ENCODE measurements around the gene TSPAN9. TPM values are rescaled to one million over a fixed set of nuclear protein-coding genes. Genes with fewer than 3 reads are reported as not detected.
"Not testable (repeated sequence)": the region's sequence is repeated elsewhere in the genome, so short reads cannot be mapped to it uniquely, and the experiment has no call there.

TSPAN9 gene
- total RNA-seq, 2 experiments from 2014 or later: 0.15 TPM; not detected in 1

DNA sequence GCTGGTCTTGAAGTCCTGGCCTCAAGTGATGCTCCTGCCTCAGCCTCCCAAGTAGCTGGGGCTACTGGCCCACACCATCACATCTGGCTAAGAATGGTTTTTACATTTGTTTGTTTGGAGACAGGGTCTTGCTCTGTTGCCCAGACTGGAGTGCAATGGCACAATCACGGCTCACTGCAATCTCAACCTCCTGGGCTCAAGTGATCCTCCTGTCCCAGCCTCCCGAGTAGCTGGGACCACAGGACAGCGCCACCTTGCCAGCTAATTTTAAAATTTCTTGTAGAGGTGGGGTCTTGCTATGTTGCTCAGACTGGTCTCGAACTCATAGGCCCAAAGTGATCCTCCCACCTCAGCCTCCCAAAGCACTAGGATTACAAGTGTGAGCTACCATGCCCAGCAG lies 28.6 kb upstream of the TSPAN9 start:
- Mint-ChIP-seq H3K4me3 (no peak overlapping the region), H3K9me3 (no peaks in the 10 kb centered on the region), H3K4me1 (no peaks in the 10 kb centered on the region), H3K27ac (no peak overlapping the region), H3K27me3 (peaks cover 9% of the 10 kb centered on the region), H3K36me3 (ENCODE audit: low read depth) (no peaks in the 10 kb centered on the region)
- ChIA-PET CTCF (no interaction called here), POLR2A (no interaction called here)
- no peak for DNase-seq

DNA sequence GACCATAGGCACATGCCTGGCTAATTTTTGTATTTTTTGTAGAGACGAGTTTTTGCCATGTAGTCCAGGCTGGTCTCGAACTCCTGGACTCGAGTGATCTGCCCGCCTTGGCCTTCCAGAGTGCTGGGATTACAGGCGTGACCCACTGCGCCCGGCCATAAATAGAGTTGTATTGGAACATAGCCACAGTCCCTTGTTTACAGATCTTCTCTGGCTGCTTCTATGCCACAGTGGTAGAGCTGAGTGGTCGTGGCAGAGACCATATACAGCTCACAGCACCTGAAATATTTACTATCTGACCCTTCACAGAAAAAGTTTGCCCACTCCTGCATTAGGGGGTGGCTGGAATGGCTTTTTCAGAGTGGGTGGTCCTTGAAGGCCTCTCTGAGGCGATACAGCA lies 28.0 kb upstream of the TSPAN9 start:
- H3K36me3 Mint-ChIP-seq (ENCODE audit: low read depth): no peaks in the 10 kb centered on the region
- no peaks in the 10 kb centered on the region for H3K9me3 Mint-ChIP-seq
- ChIA-PET POLR2A (no interaction called here), CTCF (no interaction called here)
- H3K4me3 Mint-ChIP-seq: no peak overlapping the region
- no peak overlapping the region for H3K27ac Mint-ChIP-seq
- no peak for DNase-seq
- H3K27me3 Mint-ChIP-seq: peaks cover 9% of the 10 kb centered on the region
- H3K4me1 Mint-ChIP-seq: no peaks in the 10 kb centered on the region

DNA sequence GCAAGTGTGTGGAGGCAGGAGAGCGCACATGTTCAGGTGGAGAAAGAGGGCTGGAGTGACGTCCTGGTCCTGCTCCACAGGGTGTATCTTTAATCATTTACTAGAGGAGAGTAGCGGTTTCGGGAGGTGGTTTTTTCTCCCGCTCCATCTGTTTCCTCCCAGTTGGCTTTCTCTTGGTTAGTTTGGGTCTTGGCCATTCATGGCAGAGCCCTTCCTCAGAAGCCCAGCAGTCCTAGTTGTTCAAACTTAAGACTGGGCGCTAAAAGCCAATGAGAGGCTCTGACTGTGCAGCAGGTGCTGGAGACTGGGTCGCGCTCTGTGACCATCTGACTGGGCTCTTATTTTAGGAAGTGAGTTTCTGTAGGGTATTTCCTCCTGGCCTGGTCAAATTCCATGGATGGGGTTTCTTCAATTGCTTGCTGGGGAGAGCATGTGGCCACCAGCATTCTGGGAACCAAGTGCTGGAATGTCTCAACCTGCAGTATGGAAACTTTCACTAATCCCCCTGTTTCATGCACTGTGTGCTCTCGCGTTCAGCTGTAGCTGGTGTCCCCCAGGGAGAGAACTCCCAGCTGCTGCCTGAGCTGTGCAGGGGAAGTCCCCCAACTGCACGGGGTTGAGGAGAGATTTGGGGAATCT lies 27.4 kb upstream of the TSPAN9 start:
- Mint-ChIP-seq H3K9me3 (no peaks in the 10 kb centered on the region), H3K4me3 (no peak overlapping the region), H3K4me1 (no peaks in the 10 kb centered on the region), H3K27ac (no peak overlapping the region), H3K36me3 (ENCODE audit: low read depth) (no peaks in the 10 kb centered on the region), H3K27me3 (peaks cover 9% of the 10 kb centered on the region)
- no peak for DNase-seq
- ChIA-PET CTCF (no interaction called here), POLR2A (no interaction called here)

DNA sequence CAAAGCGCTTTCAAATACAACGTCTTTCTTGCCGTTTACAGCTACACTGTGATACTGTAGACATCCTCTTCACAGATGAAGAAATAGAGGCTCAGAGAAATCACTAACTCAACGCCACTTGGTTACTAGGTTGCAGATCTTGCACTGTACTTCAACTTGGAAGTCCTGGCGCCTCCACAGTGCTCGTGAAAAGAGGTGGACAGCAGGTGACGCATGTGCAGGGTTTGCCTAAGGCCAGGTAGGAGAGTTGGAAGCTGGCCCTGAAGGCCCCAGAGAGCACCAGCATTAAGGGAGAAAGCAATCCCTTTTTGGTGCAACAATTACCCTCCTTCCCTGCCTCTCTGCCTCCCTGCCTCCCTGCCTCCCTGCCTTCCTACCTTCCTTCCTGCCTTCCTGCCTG lies 22.8 kb upstream of the TSPAN9 start:
- Mint-ChIP-seq H3K27me3 (peaks cover 10% of the 10 kb centered on the region), H3K9me3 (no peaks in the 10 kb centered on the region), H3K4me1 (no peaks in the 10 kb centered on the region), H3K4me3 (no peak overlapping the region), H3K27ac (no peak overlapping the region), H3K36me3 (ENCODE audit: low read depth) (no peaks in the 10 kb centered on the region)
- DNase-seq: no peak
- ChIA-PET POLR2A (no interaction called here), CTCF (no interaction called here)

DNA sequence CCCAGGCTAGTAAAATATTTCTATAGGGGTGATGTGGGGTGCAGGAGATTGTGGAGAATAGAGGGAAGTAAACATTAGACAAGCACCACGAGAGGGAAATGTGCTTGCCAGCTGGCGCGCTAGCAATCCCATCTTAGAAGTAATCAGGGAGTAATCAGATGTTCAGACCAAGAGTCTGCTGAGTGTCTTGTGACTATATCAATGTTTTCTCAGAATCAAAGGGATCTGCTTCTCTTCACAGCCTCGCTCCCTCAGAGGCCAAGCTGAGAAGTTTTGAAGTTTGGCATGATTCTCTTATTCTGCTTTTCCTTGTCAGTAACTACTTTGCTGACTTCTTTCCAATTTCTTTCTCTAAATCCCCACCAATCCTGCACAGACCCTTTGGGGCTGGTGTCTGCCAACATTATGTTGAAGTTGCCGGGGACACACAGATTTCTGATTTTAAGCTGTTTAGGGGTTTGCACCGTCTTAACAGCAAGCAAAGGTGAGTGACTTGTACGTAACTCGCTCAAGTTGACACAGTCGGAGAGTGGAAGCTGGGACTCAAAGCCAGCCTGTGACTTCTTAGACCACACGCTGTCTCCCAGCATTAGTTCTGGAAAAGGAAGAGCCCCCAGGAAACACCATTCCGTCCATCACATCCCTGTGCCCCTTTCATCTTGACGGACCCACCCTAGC lies 22.0 kb upstream of the TSPAN9 start:
- Mint-ChIP-seq H3K27me3 (peaks cover 6% of the 10 kb centered on the region), H3K4me1 (no peaks in the 10 kb centered on the region)
- CTCF ChIA-PET: interaction anchor here (0.6 kb wide), 1 partner anchor 241 kb away, joined by 3 read pairs; no protein-coding TSS in a partner anchor

DNA sequence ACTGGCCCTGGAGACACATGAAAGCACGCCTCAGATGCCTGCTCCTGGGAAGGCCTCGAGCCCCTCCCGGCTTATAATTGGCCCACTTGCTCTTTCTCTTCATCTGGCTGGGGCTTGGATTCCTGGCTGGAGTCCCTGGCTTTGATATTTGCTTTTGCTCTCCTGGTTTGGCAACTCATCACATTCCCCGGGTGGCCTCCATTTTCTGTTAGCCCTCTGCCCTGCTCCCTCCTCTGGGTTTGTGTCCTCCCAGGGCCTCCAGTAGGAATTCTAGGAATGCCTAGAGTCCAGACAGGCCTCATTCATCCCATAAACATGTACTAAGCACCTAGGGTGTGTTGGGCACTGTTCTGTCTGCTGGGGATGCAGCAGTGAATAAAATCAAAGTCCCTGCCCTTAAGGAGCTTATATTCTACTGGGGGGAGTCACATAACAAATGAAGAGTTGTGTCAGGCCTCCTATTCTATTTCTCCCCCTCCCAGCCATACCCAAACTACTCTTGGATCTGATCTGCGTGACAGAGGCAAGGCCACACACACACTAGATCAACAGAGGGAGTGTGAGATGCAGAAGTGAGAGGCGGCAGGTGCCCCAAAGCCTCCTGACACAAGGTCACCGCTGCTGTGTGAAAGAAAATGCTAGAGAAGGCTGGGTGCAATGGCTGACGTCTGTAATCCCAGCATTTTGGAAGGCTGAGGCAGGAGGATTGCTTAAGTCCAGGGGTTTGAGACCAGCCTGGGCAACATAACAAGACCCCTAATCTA lies 21.3 kb upstream of the TSPAN9 start:
- Mint-ChIP-seq H3K36me3 (ENCODE audit: low read depth) (no peaks in the 10 kb centered on the region), H3K9me3 (no peaks in the 10 kb centered on the region), H3K27ac (no peak overlapping the region), H3K4me3 (no peak overlapping the region), H3K4me1 (no peaks in the 10 kb centered on the region), H3K27me3 (peaks cover 6% of the 10 kb centered on the region)
- no peak for DNase-seq
- ChIA-PET CTCF (interaction anchor here (0.6 kb wide), 2 partner anchors 241 to 1303 kb away, joined by 3 read pairs; no protein-coding TSS in a partner anchor), POLR2A (no interaction called here)

More for the DNA sequence above, 22.0 kb upstream of the TSPAN9 start:
- POLR2A ChIA-PET: no interaction called here
- no peak for DNase-seq
- H3K36me3 Mint-ChIP-seq (ENCODE audit: low read depth): no peaks in the 10 kb centered on the region
- H3K27ac Mint-ChIP-seq: no peak overlapping the region
- no peak overlapping the region for H3K4me3 Mint-ChIP-seq
- H3K9me3 Mint-ChIP-seq: no peaks in the 10 kb centered on the region

DNA sequence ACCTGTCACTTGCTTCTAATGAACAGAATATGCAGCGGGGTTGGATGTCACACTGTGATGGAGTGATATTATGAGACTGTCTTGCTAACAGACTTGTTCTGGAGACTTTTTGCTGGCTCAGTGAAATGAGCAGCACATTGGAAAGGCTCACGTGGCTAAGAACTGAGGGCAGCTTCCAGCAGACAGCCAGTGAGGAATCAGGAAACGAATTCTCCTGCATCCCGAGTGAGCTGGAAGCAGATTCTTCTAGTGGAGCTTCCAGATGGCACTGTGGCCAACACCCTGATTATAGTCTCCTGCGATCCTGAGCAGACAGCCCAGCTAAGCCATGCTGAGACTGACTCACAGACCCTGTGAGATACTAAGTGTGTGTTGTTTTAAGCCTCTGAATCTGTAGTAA lies 16.1 kb upstream of the TSPAN9 start:
- ChIA-PET POLR2A (no interaction called here), CTCF (interaction anchor here (0.6 kb wide), 1 partner anchor 90 kb away, joined by 3 read pairs; no protein-coding TSS in a partner anchor)
- Mint-ChIP-seq H3K9me3 (no peaks in the 10 kb centered on the region), H3K4me3 (no peak overlapping the region), H3K27ac (no peak overlapping the region), H3K36me3 (ENCODE audit: low read depth) (no peaks in the 10 kb centered on the region), H3K27me3 (peaks cover 22% of the 10 kb centered on the region), H3K4me1 (no peaks in the 10 kb centered on the region)
- no peak for DNase-seq

DNA sequence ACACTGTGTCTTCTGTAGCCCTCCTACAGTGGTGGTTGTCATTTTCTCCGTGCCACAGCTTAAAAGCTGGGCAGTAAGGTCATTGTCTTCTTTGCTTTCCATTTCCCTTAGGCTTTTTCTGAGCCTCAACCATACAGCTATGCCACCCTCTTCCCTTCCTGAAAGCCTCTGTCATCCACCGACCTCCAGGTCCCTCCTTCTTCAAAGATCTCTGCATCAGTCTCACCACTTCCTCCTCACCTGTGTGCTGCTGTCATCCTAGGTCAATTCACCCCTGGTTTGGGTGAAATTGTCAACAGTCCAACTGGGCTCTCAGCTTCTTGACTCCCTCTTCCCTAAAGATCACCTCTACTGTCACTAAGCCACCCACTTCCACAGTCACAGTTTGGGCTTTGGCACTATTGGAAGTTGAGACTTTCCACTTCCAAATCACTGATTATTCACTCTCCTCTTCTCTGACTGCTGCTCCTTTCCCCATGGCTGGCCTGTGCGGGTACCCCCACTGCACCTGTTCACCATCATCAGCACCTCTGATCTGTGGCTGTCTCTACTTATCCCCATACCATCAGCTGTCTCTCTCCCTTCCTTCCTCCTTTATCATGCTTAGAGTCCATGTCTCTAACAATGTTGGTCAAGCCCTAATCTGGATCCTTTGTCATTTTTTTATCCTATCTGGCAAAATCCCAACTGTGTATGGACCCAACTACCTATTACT lies 15.5 kb upstream of the TSPAN9 start:
- Mint-ChIP-seq H3K27ac (no peak overlapping the region), H3K4me3 (no peak overlapping the region), H3K9me3 (no peaks in the 10 kb centered on the region), H3K36me3 (ENCODE audit: low read depth) (no peaks in the 10 kb centered on the region), H3K27me3 (peaks cover 22% of the 10 kb centered on the region), H3K4me1 (no peaks in the 10 kb centered on the region)
- DNase-seq: no peak
- ChIA-PET POLR2A (interaction anchor here (0.6 kb wide), 1 partner anchor 148 kb away, joined by 4 read pairs; no protein-coding TSS in a partner anchor), CTCF (interaction anchor here (0.6 kb wide), 1 partner anchor 90 kb away, joined by 3 read pairs; no protein-coding TSS in a partner anchor)

DNA sequence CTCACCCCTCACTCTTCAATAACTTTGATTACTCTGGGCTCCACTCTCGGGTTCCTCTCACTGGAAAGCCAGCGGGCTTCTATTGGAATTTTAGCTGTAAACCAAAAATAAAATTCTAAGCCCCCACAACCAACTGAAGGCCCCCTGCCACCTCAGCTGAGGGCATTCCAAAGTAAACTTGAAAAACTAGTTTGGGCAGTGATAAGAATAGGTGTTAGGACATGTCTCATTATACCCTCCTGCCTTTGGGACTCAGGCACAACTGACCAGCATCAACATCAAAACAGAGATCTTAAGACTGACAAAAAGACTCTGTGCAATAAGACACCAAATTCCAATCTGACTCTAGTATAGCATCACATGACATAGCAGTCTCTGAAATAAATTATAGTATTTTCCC lies 11.9 kb upstream of the TSPAN9 start:
- Mint-ChIP-seq H3K4me1 (no peaks in the 10 kb centered on the region), H3K36me3 (ENCODE audit: low read depth) (no peaks in the 10 kb centered on the region), H3K4me3 (no peak overlapping the region), H3K27me3 (peaks cover 29% of the 10 kb centered on the region), H3K9me3 (no peaks in the 10 kb centered on the region), H3K27ac (no peak overlapping the region)
- ChIA-PET POLR2A (no interaction called here), CTCF (no interaction called here)
- DNase-seq: no peak

DNA sequence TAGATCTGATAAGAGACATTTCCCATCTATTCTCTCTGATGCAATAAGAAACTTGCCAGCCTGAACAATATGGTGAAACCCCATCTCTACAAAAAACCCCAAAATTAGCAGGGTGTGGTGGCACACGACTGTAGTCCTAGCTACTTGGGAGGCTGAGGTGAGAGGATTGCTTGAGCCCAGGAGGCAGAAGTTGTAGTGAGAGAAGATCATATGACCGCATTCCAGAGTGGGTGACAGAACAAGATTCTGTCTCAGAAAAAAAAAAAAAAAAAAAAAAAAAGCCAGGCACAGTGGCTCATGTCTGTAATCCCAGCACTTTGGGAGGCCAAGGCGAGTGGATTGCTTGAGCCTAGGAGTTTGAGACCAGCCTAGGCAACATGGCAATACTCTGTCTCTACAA lies 11.3 kb upstream of the TSPAN9 start:
- H3K4me3 Mint-ChIP-seq; H3K27ac Mint-ChIP-seq; POLR2A ChIA-PET; H3K4me1 Mint-ChIP-seq; DNase-seq; H3K36me3 Mint-ChIP-seq (ENCODE audit: low read depth); H3K9me3 Mint-ChIP-seq: not testable (repeated sequence)
- peaks cover 26% of the 10 kb centered on the region for H3K27me3 Mint-ChIP-seq
- CTCF ChIA-PET: interaction anchor here (0.6 kb wide), 1 partner anchor 72 kb away, joined by 3 read pairs; no protein-coding TSS in a partner anchor

DNA sequence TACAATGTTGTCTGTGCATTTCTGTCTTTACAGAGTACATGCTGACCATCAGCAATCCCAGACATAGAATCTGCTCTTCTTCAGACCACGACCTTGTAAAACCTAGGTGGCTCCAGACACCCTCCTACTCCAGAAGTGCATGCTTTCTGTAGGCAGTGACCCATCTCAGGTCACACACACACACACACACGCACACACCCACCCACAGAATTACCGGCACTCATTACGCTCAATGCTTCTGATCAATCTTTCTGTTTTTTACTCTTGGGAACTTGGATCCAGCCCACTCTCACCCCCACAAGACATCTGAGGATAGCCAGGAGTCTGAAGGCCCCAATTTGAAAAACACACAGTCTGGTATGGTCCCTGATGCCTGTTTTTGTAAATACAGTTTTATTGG lies 7.5 kb upstream of the TSPAN9 start:
- H3K27me3 Mint-ChIP-seq: peaks cover 11% of the 10 kb centered on the region
- H3K36me3 Mint-ChIP-seq (ENCODE audit: low read depth): no peaks in the 10 kb centered on the region
- H3K27ac Mint-ChIP-seq: no peak overlapping the region
- DNase-seq: no peak
- no peaks in the 10 kb centered on the region for H3K4me1 Mint-ChIP-seq
- POLR2A ChIA-PET: no interaction called here
- CTCF ChIA-PET: interaction anchor here (1.7 kb wide), 1 partner anchor 206 kb away, joined by 5 read pairs; no protein-coding TSS in a partner anchor
- no peak overlapping the region for H3K4me3 Mint-ChIP-seq
- no peaks in the 10 kb centered on the region for H3K9me3 Mint-ChIP-seq

DNA sequence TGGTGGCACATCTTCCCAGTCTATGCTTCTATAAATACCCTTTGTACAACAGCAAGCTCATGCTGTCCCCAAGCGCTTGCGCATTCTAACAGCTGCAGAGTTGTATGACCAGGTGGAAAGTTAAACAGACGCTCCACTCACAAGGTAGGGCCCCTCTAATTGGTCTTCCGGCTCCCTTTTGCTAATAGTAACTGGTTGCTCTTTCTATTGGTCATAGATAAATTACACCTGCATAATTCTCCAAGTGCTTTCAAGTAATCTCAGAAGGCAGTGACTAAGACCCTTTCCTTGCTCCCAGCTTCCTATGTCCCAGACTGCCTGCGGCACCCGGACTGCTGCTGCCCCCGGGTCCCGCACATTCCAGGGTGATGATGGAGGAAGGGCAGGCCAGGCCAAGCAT lies 6.1 kb upstream of the TSPAN9 start:
- no peak for DNase-seq
- no peaks in the 10 kb centered on the region for H3K36me3 Mint-ChIP-seq (ENCODE audit: low read depth)
- POLR2A ChIA-PET: no interaction called here

DNA sequence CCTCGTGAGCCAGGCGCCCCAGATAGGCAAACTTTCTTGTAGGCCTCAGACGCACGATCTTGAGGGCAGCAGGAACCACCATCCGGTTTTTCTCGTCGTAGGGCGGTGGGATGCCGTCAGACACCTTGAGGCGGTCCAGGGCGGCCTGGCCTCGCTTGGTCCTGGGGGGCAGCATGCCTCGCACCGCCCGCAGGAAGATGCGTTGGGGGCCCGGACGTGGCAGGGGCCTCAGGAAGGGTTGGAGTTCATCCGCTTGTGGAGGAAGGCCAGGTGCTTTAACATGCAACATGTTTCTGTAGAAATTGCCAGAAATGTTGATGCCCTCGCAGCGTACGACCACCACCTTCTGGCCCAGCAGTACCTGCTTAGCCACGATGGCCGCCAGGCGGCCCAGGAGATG lies 5.5 kb upstream of the TSPAN9 start:
- Mint-ChIP-seq H3K9me3 (no peaks in the 10 kb centered on the region), H3K27ac (no peak overlapping the region), H3K27me3 (peaks cover 17% of the 10 kb centered on the region), H3K36me3 (ENCODE audit: low read depth) (no peaks in the 10 kb centered on the region), H3K4me1 (peaks cover 4% of the 10 kb centered on the region), H3K4me3 (no peak overlapping the region)
- ChIA-PET POLR2A (no interaction called here), CTCF (no interaction called here)
- DNase-seq: no peak

More for the DNA sequence above, 6.1 kb upstream of the TSPAN9 start:
- H3K4me3 Mint-ChIP-seq: no peak overlapping the region
- H3K4me1 Mint-ChIP-seq: peaks cover 4% of the 10 kb centered on the region
- CTCF ChIA-PET: interaction anchor here (0.6 to 1.7 kb wide), 2 partner anchors 204 to 248 kb away, joined by 4 to 5 read pairs; no protein-coding TSS in a partner anchor
- peaks cover 16% of the 10 kb centered on the region for H3K27me3 Mint-ChIP-seq
- no peak overlapping the region for H3K27ac Mint-ChIP-seq
- H3K9me3 Mint-ChIP-seq: no peaks in the 10 kb centered on the region
